ENCODE measurements around the gene C1R. TPM values are rescaled to one million over a fixed set of nuclear protein-coding genes. Genes with fewer than 3 reads are reported as not detected.

Gene C1R
- total RNA-seq, 1 donor, result 528 TPM

- no peak for DNase-seq (ENCODE audit: low read depth)
- TF ChIP-seq, protein P1, sequence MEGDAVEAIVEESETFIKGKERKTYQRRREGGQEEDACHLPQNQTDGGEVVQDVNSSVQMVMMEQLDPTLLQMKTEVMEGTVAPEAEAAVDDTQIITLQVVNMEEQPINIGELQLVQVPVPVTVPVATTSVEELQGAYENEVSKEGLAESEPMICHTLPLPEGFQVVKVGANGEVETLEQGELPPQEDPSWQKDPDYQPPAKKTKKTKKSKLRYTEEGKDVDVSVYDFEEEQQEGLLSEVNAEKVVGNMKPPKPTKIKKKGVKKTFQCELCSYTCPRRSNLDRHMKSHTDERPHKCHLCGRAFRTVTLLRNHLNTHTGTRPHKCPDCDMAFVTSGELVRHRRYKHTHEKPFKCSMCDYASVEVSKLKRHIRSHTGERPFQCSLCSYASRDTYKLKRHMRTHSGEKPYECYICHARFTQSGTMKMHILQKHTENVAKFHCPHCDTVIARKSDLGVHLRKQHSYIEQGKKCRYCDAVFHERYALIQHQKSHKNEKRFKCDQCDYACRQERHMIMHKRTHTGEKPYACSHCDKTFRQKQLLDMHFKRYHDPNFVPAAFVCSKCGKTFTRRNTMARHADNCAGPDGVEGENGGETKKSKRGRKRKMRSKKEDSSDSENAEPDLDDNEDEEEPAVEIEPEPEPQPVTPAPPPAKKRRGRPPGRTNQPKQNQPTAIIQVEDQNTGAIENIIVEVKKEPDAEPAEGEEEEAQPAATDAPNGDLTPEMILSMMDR (IDR thresholded peaks at IDR 0.05; ENCODE audit: insufficient read depth, low read length), result no peak
- H3K4me3 ChIP-seq (ENCODE audit: low read depth, low read length), result no peak overlapping the region
These were observed 26.6 kb upstream of the C1R start for GRCh38 chr12:7118881-7119280.

DNA sequence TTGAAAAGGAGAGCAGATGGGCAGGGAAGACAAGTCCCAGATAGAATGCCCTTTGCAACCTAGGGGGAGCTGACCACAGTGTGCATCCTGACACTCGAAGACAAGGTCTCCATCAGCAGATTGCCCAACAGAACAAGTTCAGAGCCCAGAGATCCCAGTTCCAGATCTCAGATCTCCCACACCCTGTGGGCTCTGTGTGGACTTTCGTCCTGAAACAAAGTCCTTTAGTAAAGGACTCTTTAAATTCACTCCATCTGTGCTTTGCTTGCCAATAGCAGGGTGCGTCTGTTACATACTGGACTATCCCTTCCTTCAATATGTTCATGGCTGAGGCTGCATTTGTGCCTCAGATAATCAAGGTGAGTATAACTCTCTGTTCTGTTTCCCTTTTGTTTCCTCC, 25.4 kb upstream of the C1R start:
- H3K4me3 ChIP-seq (ENCODE audit: low read depth, low read length), result no peak overlapping the region
- no peak for DNase-seq (ENCODE audit: low read depth)
- TF ChIP-seq, protein P1 (IDR thresholded peaks at IDR 0.05; ENCODE audit: insufficient read depth, low read length), result no peak

DNA sequence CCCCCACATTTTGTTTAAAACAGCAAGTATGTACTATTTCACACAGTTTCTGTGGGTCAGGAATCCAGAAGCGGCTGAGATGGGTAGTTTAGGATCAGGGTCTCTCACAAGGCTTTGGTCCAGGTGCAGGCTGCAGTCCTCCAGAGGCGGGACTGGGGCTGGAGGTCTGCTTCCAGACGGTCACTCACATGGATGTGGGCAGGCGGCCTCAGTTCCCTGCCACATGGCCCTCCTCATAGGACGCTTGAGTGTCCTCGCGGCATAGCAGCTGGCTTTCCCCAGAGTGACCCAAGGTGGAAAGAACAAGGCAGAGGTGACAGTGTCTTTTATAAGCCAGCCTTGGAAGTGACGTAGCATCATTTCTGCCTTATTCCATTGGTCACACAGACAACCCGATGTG, 24.7 kb upstream of the C1R start:
- no peak for DNase-seq (ENCODE audit: low read depth)
- no peak overlapping the region for H3K4me3 ChIP-seq (ENCODE audit: low read depth, low read length)
- TF ChIP-seq, protein P1 (IDR thresholded peaks at IDR 0.05; ENCODE audit: insufficient read depth, low read length), result no peak

GRCh38 chr12:7116196-7116595, 24.0 kb upstream of the C1R start:
- H3K4me3 ChIP-seq (ENCODE audit: low read depth, low read length), result no peak overlapping the region
- TF ChIP-seq, protein P1 (IDR thresholded peaks at IDR 0.05; ENCODE audit: insufficient read depth, low read length), result no peak
- no peak for DNase-seq (ENCODE audit: low read depth)

DNA sequence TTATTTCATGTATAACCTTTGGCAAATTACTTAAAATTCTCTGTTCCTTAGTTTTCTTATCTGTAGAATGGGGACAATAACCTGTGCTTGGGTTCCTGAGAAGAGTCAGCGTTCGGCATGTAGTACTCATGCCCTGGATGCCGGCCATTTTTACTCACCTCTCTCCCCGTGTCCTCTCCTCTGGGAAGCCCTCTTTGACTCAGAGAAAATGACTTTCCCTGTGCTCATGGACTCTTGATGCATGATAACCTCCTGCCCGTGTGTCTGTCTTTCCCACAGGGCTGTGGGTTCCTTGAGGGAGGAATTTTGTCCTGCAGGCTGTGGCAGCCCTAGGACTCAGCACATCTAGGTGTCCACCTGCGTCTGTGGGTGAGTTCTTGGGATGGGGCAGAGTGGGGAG, 22.6 kb upstream of the C1R start:
- no peak for DNase-seq (ENCODE audit: low read depth)
- no peak overlapping the region for H3K4me3 ChIP-seq (ENCODE audit: low read depth, low read length)
- TF ChIP-seq, protein P1 (IDR thresholded peaks at IDR 0.05; ENCODE audit: insufficient read depth, low read length), result no peak

DNA sequence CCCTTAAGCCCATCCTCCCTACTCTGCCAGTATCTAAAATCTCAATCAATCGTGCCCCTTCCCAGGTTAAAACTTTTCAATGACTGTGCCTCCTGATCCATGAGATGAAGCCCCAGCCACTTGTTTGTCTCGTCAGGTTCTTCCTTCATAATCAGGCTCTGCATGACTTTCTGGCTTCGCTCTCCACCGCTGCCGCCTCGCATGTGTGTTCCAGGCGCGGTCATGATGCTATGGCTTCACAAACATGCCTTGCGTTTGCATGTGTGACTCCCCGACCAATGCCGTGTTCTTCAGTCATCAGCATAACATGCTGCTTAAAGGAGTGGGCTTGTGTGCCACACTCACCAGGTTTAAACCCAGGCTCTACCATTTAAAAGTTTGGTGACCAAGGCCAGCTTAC, 21.8 kb upstream of the C1R start:
- no peak overlapping the region for H3K4me3 ChIP-seq (ENCODE audit: low read depth, low read length)
- TF ChIP-seq, protein P1 (IDR thresholded peaks at IDR 0.05; ENCODE audit: insufficient read depth, low read length), result no peak
- no peak for DNase-seq (ENCODE audit: low read depth)

- DNase-seq (ENCODE audit: low read depth), result peak; percentile 69
- TF ChIP-seq, protein P1 (IDR thresholded peaks at IDR 0.05; ENCODE audit: insufficient read depth, low read length), result peak; percentile 82
- no peak overlapping the region for H3K4me3 ChIP-seq (ENCODE audit: low read depth, low read length)
These were observed 21.2 kb upstream of the C1R start for GRCh38 chr12:7113389-7113871.
